MCF 10A (cell line): ENCODE measurements around the gene GUCY2D. TPM values are rescaled to one million over a fixed set of nuclear protein-coding genes. Genes with fewer than 3 reads are reported as not detected.

ENCODE experiments used
- BruUV-seq: library from RNA; stranded (reverse); fragments of 400-500 nt; replicated peaks from 2 replicates; lab custom pipeline; 2021; lab: Mats Ljungman, UMichigan
- CTCF ChIA-PET: fragments of 300-600 bp; sonication (Branson Sonifier 250); formaldehyde crosslinking; extraction: SDS; loops from one replicate; lab custom pipeline; 2021; ENCODE audit warnings: antibody characterized with exemption, inconsistent platforms; lab: Yijun Ruan, JAX
- POLR2A ChIA-PET: fragments of 300-600, 350-650 bp; sonication (Branson Sonifier 250); formaldehyde crosslinking; extraction: SDS; loops from one replicate; lab custom pipeline; 2020; ENCODE audit warnings: antibody characterized with exemption, inconsistent platforms; lab: Yijun Ruan, JAX
- DNase-seq: peaks from one replicate; pipeline ENCODE4 v3.0.0-alpha.2; 2018; ENCODE audit not compliant: unreplicated experiment
- H3K27ac Mint-ChIP-seq: one replicate; pipeline ENCODE4 v1.8.0; 2022; ENCODE audit warnings: mild to moderate bottlenecking, low read depth, mixed read lengths; ENCODE audit not compliant: unreplicated experiment
- H3K27me3 Mint-ChIP-seq: one replicate; pipeline ENCODE4 v1.8.0; 2022; ENCODE audit warnings: mixed read lengths; ENCODE audit not compliant: insufficient read depth, unreplicated experiment
- H3K36me3 Mint-ChIP-seq: one replicate; pipeline ENCODE4 v1.8.0; 2022; ENCODE audit warnings: mild to moderate bottlenecking, moderate library complexity, mixed read lengths; ENCODE audit not compliant: insufficient read depth, unreplicated experiment
- H3K4me1 Mint-ChIP-seq: one replicate; pipeline ENCODE4 v1.8.0; 2022; ENCODE audit warnings: mixed read lengths; ENCODE audit not compliant: insufficient read depth, unreplicated experiment
- H3K4me3 Mint-ChIP-seq: one replicate; pipeline ENCODE4 v1.8.0; 2022; ENCODE audit warnings: mild to moderate bottlenecking, moderate library complexity, mixed read lengths; ENCODE audit not compliant: unreplicated experiment
- H3K9me3 Mint-ChIP-seq: one replicate; pipeline ENCODE4 v1.8.0; 2022; ENCODE audit warnings: mixed read lengths; ENCODE audit not compliant: unreplicated experiment
- intact Hi-C: fragments of 100-400 bp; cut with micrococcal nuclease; formaldehyde crosslinking; loops from 2 replicates; pipeline ENCODE4 v1.14.1; 2022
- total RNA-seq: library from RNA; stranded (reverse); gene quantifications from 2 replicates; pipeline ENCODE4 v1.2.3, GENCODE V29; 2022
- TF ChIP-seq, protein P1 (sequence below): fragments of 200-600 bp; IDR thresholded peaks from one replicate; pipeline ENCODE4 v1.8.0; 2022; ENCODE audit warnings: antibody characterized with exemption, mild to moderate bottlenecking; ENCODE audit not compliant: unreplicated experiment

Gene GUCY2D
- total RNA-seq, 1 experiment from 2014 or later: not detected

DNA sequence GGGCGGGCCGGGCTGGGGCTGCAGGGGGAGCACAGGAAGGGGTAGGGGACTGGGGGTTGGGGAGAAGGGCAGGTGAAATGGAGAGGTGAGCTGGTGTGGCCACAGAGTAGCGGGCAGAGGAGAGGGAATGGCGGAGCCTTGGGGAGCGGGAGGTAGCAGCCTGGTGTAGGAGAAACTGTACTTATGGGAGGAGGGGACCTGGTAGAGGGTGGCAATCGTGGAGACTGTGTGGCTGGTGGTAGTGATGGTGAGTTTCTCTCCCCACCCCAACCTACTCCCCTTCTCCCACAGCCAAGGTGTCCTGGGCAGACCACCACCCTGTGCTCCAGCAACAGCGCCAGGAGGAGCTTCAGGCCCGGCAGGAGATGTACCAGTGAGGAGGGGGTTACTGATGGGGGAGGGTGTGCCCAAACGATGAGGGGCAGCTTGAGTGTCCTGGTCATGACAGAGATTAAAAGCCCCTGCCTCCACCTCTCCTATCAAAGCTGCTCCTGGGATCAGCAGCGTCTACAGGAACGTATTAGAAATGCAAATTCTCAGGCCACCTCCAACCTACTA is 37.3 kb downstream of the GUCY2D start:
- H3K9me3 Mint-ChIP-seq: peaks cover 6% of the 10 kb centered on the region
- ChIA-PET POLR2A (interaction anchor here (2.0 to 5.5 kb wide), 7 partner anchors 9 to 124 kb away, joined by 9 to 155 read pairs (median 15); partner anchors contain the start of genes CNTROB, RNF227 and TRAPPC1), CTCF (interaction anchor here (1.1 to 7.3 kb wide), 5 partner anchors 9 to 107 kb away, joined by 3 to 167 read pairs (median 28); no protein-coding TSS in a partner anchor)
- DNase-seq: no peak
- peaks cover 31% of the 10 kb centered on the region for H3K36me3 Mint-ChIP-seq
- peak overlapping the region; percentile 82 for H3K4me3 Mint-ChIP-seq
- H3K27me3 Mint-ChIP-seq: no peaks in the 10 kb centered on the region
- peak overlapping the region; percentile 95 for H3K27ac Mint-ChIP-seq
- H3K4me1 Mint-ChIP-seq: peaks cover 23% of the 10 kb centered on the region
- intact Hi-C loops: loop anchor here (2.0 to 5.0 kb wide), 2 partner anchors 107 to 177 kb away; partner anchors contain the start of genes CNTROB and TRAPPC1
- BruUV-seq: no TSS peak
- TF ChIP-seq, protein P1, sequence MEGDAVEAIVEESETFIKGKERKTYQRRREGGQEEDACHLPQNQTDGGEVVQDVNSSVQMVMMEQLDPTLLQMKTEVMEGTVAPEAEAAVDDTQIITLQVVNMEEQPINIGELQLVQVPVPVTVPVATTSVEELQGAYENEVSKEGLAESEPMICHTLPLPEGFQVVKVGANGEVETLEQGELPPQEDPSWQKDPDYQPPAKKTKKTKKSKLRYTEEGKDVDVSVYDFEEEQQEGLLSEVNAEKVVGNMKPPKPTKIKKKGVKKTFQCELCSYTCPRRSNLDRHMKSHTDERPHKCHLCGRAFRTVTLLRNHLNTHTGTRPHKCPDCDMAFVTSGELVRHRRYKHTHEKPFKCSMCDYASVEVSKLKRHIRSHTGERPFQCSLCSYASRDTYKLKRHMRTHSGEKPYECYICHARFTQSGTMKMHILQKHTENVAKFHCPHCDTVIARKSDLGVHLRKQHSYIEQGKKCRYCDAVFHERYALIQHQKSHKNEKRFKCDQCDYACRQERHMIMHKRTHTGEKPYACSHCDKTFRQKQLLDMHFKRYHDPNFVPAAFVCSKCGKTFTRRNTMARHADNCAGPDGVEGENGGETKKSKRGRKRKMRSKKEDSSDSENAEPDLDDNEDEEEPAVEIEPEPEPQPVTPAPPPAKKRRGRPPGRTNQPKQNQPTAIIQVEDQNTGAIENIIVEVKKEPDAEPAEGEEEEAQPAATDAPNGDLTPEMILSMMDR: no peak

DNA sequence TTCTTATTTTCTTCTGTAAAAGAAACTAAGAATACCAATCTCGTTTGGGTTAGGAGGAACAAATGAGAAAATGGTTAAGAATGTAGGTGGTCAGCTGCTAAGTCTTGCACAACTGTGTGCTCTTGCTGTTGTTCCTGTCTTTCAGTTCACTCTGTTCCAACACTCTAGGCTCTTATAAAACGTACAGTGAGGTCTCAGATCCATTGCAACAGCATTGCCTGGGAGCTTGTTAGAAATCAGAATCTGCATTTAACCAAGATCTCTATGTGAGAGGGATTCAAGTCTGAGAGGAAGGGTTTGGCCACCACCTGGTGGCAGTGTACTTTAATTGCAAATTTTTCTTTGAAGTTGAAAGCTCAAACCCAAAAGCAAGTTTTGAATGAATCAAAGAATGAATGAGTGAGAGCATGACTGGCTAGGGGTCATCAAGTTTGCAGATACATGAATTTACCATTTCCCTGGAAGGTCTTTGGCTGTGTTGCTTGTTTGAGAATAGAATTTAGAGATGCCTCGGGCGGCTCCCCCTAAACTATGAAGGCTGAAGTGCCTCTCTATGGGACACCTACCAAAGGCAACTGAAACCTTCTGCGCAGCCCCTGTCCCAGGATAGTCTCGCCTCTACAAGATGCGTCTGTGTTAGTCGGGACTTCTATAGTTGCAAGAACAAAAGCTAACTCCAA is 39.0 kb downstream of the GUCY2D start:
- H3K4me1 Mint-ChIP-seq: peaks cover 23% of the 10 kb centered on the region
- DNase-seq: peak; percentile 91
- no TSS peak for BruUV-seq
- ChIA-PET POLR2A (interaction anchor here (0.6 to 5.5 kb wide), 30 partner anchors 9 to 199 kb away, joined by 3 to 155 read pairs (median 6); partner anchors contain the start of genes CNTROB, NAA38, RNF227 and TRAPPC1), CTCF (interaction anchor here (0.6 to 7.3 kb wide), 40 partner anchors 10 to 298 kb away, joined by 3 to 167 read pairs (median 5); partner anchors contain the start of genes CNTROB, NAA38, RNF227 and TRAPPC1)
- H3K27ac Mint-ChIP-seq: peak overlapping the region; percentile 95
- intact Hi-C loops: loop anchor here (1.0 to 5.0 kb wide), 6 partner anchors 25 to 298 kb away; partner anchors contain the start of genes CNTROB and TRAPPC1
- H3K4me3 Mint-ChIP-seq: peak overlapping the region; percentile 82
- TF ChIP-seq, protein P1: peak; percentile 87
- peaks cover 44% of the 10 kb centered on the region for H3K36me3 Mint-ChIP-seq
- no peaks in the 10 kb centered on the region for H3K27me3 Mint-ChIP-seq
- H3K9me3 Mint-ChIP-seq: peaks cover 6% of the 10 kb centered on the region

- POLR2A ChIA-PET: interaction anchor here (0.6 to 5.5 kb wide), 19 partner anchors 12 to 180 kb away, joined by 3 to 155 read pairs (median 8); partner anchors contain the start of genes CNTROB, RNF227 and TRAPPC1
- no peak overlapping the region for H3K27ac Mint-ChIP-seq
- intact Hi-C loops: loop anchor here (1.0 to 5.0 kb wide), 6 partner anchors 26 to 299 kb away; partner anchors contain the start of genes CNTROB and TRAPPC1
- H3K36me3 Mint-ChIP-seq: peaks cover 44% of the 10 kb centered on the region
- CTCF ChIA-PET: interaction anchor here (0.7 to 7.3 kb wide), 27 partner anchors 10 to 217 kb away, joined by 3 to 167 read pairs (median 7); partner anchors contain the start of gene NAA38
- H3K27me3 Mint-ChIP-seq: no peaks in the 10 kb centered on the region
- peaks cover 23% of the 10 kb centered on the region for H3K4me1 Mint-ChIP-seq
- TF ChIP-seq, protein P1: no peak
- DNase-seq: no peak
- no TSS peak for BruUV-seq
- H3K4me3 Mint-ChIP-seq: no peak overlapping the region
- H3K9me3 Mint-ChIP-seq: peaks cover 6% of the 10 kb centered on the region
Observed at GRCh38 chr17:8041979-8042378, 39.6 kb downstream of the GUCY2D start.
